ENCODE measurements around the gene METTL16.

Gene METTL16

GRCh38 chr17:2378905-2379304 is 132.8 kb downstream of the METTL16 start:
- no peak for FAIRE-seq

- no peak for FAIRE-seq
These were observed 134.0 kb downstream of the METTL16 start for GRCh38 chr17:2377659-2378058.

GRCh38 chr17:2376107-2376506 is 135.6 kb downstream of the METTL16 start:
- no peak for FAIRE-seq

GRCh38 chr17:2375406-2375805 is 136.3 kb downstream of the METTL16 start:
- no peak for FAIRE-seq

GRCh38 chr17:2374549-2375285 is 137.0 kb downstream of the METTL16 start:
- no peak for FAIRE-seq

- FAIRE-seq, result no peak
These were observed 138.5 kb downstream of the METTL16 start for GRCh38 chr17:2373179-2373578.

- FAIRE-seq, result no peak
These were observed 139.0 kb downstream of the METTL16 start for GRCh38 chr17:2372681-2373080.

- no peak for FAIRE-seq
These were observed 139.5 kb downstream of the METTL16 start for GRCh38 chr17:2372180-2372579.

- no peak for FAIRE-seq
These were observed 140.2 kb downstream of the METTL16 start for GRCh38 chr17:2371183-2372130.

- no peak for FAIRE-seq
These were observed 141.5 kb downstream of the METTL16 start for GRCh38 chr17:2370211-2370589.

GRCh38 chr17:2369551-2370210 is 142.0 kb downstream of the METTL16 start:
- no peak for FAIRE-seq

- FAIRE-seq, result no peak
These were observed 142.6 kb downstream of the METTL16 start for GRCh38 chr17:2369039-2369438.

- FAIRE-seq, result no peak
These were observed 143.3 kb downstream of the METTL16 start for GRCh38 chr17:2368359-2368758.

- FAIRE-seq, result no peak
These were observed 144.8 kb downstream of the METTL16 start for GRCh38 chr17:2366747-2367494.
